Loucy (cell line): ENCODE data around the gene SDS.

Source experiments
- H2AFZ ChIP-seq: fragments of 200-600 bp; sonication (generic); 2 replicates; pipeline ENCODE4 v1.6.0; 2016; ENCODE audit warnings: antibody characterized with exemption, mild to moderate bottlenecking, low read length, moderate library complexity
- H3F3A ChIP-seq: fragments of 200-600 bp; 2 replicates; pipeline ENCODE4 v1.6.0; 2016; ENCODE audit warnings: antibody characterized with exemption, low read depth, mild to moderate bottlenecking
- H3K27me3 ChIP-seq: fragments of 200-600 bp; sonication (generic); 2 replicates; pipeline ENCODE4 v1.6.1; 2014; ENCODE audit warnings: low read length, mild to moderate bottlenecking; ENCODE audit not compliant: insufficient read depth, poor library complexity, severe bottlenecking
- H3K36me3 ChIP-seq: fragments of 200-600 bp; sonication (generic); 2 replicates; pipeline ENCODE4 v1.6.1; 2016; ENCODE audit warnings: low read length; ENCODE audit not compliant: insufficient read depth
- H3K4me1 ChIP-seq: fragments of 200-600 bp; sonication (generic); 2 replicates; pipeline ENCODE4 v1.5.1; 2014; ENCODE audit warnings: low read length, mild to moderate bottlenecking; ENCODE audit not compliant: insufficient read depth, poor library complexity, severe bottlenecking
- H3K4me2 ChIP-seq: fragments of 200-600 bp; sonication (generic); 2 replicates; pipeline ENCODE4 v1.6.0; 2014; ENCODE audit warnings: antibody characterized with exemption, low read length, low read depth, mild to moderate bottlenecking; ENCODE audit not compliant: poor library complexity, severe bottlenecking
- H3K4me3 ChIP-seq: fragments of 200-600 bp; sonication (generic); 2 replicates; pipeline ENCODE4 v1.5.1; 2014; ENCODE audit warnings: low read length, mild to moderate bottlenecking, mixed read lengths; ENCODE audit not compliant: poor library complexity, severe bottlenecking
- H3K79me2 ChIP-seq: fragments of 200-600 bp; sonication (generic); 2 replicates; pipeline ENCODE4 v1.6.1; 2014; ENCODE audit warnings: low read length; ENCODE audit not compliant: insufficient read depth
- H3K9ac ChIP-seq: fragments of 200-600 bp; sonication (generic); 2 replicates; pipeline ENCODE4 v1.6.0; 2014; ENCODE audit warnings: mild to moderate bottlenecking, low read depth, low read length, moderate library complexity; ENCODE audit not compliant: poor library complexity, severe bottlenecking
- H3K9me2 ChIP-seq: fragments of 200-600 bp; sonication (generic); replicated peaks from 2 replicates; pipeline ENCODE4 v1.6.1; 2016; ENCODE audit warnings: low read depth, low read length, mixed read lengths
- H3K9me3 ChIP-seq: fragments of 200-600 bp; sonication (generic); 2 replicates; pipeline ENCODE4 v1.6.1; 2014; ENCODE audit warnings: mild to moderate bottlenecking, antibody characterized with exemption, low read length, low read depth; ENCODE audit not compliant: insufficient read depth
- H4K20me1 ChIP-seq: fragments of 200-600 bp; sonication (generic); 2 replicates; pipeline ENCODE4 v1.6.0; 2014; ENCODE audit warnings: antibody characterized with exemption, low read length, mild to moderate bottlenecking; ENCODE audit not compliant: insufficient read depth, poor library complexity, severe bottlenecking
- EZH2phosphoT487 ChIP-seq: fragments of 200-600 bp; IDR thresholded peaks from 2 replicates; pipeline ENCODE4 v1.6.1; 2018; ENCODE audit warnings: antibody characterized with exemption, mild to moderate bottlenecking, moderate library complexity, borderline replicate concordance
- TF ChIP-seq, protein P1 (sequence below): fragments of 200-600 bp; sonication (generic); conservative IDR thresholded peaks from 2 replicates; pipeline ENCODE4 v1.5.1; 2014; ENCODE audit warnings: mild to moderate bottlenecking, antibody characterized with exemption, low read length

The SDS gene

DNA sequence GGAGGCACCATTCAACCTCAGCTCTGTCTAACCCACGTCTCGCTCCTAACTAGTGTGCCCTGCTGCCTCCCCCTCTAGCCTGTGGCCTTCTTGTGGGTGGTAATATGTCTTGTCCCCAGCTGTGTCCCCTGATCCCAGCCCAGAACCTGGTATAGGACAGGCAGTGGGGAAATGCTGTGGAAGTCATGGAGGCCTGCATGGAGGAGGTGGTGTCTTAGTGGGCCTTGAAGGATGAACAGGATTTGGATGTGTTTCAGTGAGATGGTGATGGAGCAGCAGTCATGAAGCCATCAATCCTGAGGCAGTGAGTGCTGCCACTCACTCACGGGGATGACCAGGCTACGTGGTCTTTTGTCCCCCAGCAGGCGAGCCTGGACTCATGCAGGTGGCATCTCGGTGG lies 31.9 kb downstream of the SDS start:
- H3F3A ChIP-seq, result no peaks in the 10 kb centered on the region
- no peaks in the 10 kb centered on the region for H3K27me3 ChIP-seq
- H3K4me2 ChIP-seq, result no peak overlapping the region
- TF ChIP-seq, protein P1, sequence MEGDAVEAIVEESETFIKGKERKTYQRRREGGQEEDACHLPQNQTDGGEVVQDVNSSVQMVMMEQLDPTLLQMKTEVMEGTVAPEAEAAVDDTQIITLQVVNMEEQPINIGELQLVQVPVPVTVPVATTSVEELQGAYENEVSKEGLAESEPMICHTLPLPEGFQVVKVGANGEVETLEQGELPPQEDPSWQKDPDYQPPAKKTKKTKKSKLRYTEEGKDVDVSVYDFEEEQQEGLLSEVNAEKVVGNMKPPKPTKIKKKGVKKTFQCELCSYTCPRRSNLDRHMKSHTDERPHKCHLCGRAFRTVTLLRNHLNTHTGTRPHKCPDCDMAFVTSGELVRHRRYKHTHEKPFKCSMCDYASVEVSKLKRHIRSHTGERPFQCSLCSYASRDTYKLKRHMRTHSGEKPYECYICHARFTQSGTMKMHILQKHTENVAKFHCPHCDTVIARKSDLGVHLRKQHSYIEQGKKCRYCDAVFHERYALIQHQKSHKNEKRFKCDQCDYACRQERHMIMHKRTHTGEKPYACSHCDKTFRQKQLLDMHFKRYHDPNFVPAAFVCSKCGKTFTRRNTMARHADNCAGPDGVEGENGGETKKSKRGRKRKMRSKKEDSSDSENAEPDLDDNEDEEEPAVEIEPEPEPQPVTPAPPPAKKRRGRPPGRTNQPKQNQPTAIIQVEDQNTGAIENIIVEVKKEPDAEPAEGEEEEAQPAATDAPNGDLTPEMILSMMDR, result no peak
- no peak for TF ChIP-seq EZH2phosphoT487
- H3K9ac ChIP-seq, result no peak overlapping the region
- no peak overlapping the region for H3K4me3 ChIP-seq
- no peaks in the 10 kb centered on the region for H4K20me1 ChIP-seq
- no peaks in the 10 kb centered on the region for H3K9me3 ChIP-seq
- no peak overlapping the region for H2AFZ ChIP-seq
- H3K36me3 ChIP-seq, result no peaks in the 10 kb centered on the region
- H3K4me1 ChIP-seq, result no peaks in the 10 kb centered on the region
- H3K9me2 ChIP-seq, result no peaks in the 10 kb centered on the region
- H3K79me2 ChIP-seq, result no peaks in the 10 kb centered on the region

DNA sequence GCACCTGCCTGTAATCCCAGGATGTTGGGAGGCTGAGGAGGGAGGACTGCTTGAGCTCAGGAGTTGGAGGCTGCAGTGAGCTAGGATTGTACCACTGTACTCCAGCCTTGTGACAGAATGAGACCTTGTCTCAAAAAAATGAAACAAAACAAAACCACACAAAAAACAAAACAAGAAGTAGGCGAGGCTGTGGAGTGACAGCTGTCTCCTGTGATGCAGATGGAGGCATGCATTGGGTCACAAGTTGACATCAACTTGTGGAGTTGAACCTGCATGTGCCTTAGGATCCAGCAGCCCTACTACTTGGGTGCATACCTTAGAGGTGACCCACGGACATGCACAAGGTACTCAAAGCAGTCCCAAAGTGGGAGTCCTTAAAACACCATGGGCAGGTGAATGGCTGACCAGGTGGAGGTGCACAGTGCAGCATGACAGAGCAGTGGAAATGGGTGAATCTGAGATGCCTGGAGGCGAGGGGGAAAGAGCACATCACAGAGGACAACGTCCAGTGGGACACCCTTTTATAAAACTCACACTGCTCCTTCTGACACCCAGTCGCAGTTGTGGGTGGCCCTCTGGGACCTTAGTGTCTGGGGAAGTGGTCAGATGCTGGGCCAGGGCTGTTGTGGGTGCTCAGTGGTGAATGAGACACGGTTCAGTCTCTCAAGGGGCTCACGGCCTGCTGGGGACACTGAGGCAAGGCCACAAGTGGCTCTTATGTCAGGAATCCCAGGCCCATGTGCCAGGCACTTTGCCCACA lies 32.6 kb downstream of the SDS start:
- Histone ChIP-seq H3K4me3 (no peak overlapping the region), H4K20me1 (no peaks in the 10 kb centered on the region)

DNA sequence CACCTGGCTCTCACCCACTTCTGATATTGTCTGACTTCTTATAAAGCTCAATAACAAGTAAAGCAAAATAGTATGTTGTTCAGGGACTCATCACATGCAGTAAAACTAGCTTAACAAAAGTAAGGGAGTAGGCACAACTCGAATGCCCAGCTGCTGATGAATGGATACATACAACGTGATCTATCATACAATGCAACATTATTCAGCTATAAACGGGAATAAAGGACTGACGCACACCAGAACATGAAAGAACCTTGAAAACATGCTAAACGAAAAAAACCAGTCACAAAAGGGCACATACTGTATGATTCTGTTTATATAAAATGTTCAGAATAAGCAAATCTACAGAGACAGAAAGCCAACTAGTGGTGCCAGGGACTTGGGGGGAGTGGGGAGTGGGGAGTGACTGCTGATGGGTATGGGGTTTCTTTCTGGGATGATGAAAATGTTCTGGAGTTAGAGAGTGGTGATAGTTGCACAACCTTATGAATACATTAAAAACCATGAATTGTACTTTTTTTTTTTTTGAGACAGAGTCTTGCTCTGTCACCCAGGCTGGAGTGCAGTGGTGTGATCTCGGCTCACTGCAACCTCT lies 34.2 kb downstream of the SDS start:
- no peak overlapping the region for H3K9ac ChIP-seq
- H3K79me2 ChIP-seq, result no peaks in the 10 kb centered on the region
- H3K4me1 ChIP-seq, result no peaks in the 10 kb centered on the region
- no peaks in the 10 kb centered on the region for H4K20me1 ChIP-seq
- no peak overlapping the region for H2AFZ ChIP-seq
- H3K4me2 ChIP-seq, result no peak overlapping the region
- no peak overlapping the region for H3K4me3 ChIP-seq
- no peaks in the 10 kb centered on the region for H3K27me3 ChIP-seq
- no peaks in the 10 kb centered on the region for H3K9me3 ChIP-seq
- TF ChIP-seq, protein P1, result no peak
- no peak for TF ChIP-seq EZH2phosphoT487
- no peaks in the 10 kb centered on the region for H3K9me2 ChIP-seq
- no peaks in the 10 kb centered on the region for H3K36me3 ChIP-seq
- no peaks in the 10 kb centered on the region for H3F3A ChIP-seq

More for the DNA sequence above, 32.6 kb downstream of the SDS start:
- Histone ChIP-seq H3K9me3 (no peaks in the 10 kb centered on the region), H3F3A (no peaks in the 10 kb centered on the region), H2AFZ (no peak overlapping the region), H3K36me3 (no peaks in the 10 kb centered on the region), H3K9me2 (no peaks in the 10 kb centered on the region), H3K4me2 (no peak overlapping the region), H3K27me3 (no peaks in the 10 kb centered on the region), H3K4me1 (no peaks in the 10 kb centered on the region), H3K9ac (no peak overlapping the region), H3K79me2 (no peaks in the 10 kb centered on the region)
- TF ChIP-seq, protein P1, result no peak
- TF ChIP-seq EZH2phosphoT487, result no peak
